HEK293T (cell line): Measurements from ENCODE around the gene MAPK9.

ENCODE experiments used
- ARNT ChIP-seq: fragments of 450-650 bp; IDR thresholded peaks from 2 replicates; pipeline ENCODE4 v1.6.1; 2017; ENCODE audit warnings: mild to moderate bottlenecking
- BHLHE40 ChIP-seq: fragments of 450-650 bp; IDR thresholded peaks from 2 replicates; pipeline ENCODE4 v1.6.1; 2016; ENCODE audit warnings: mild to moderate bottlenecking, moderate library complexity, borderline replicate concordance
- FOXK2 ChIP-seq: fragments of 450-650 bp; IDR thresholded peaks from 2 replicates; pipeline ENCODE4 v1.6.1; 2016; ENCODE audit warnings: mild to moderate bottlenecking
- SP1 ChIP-seq: fragments of 450-650 bp; IDR thresholded peaks from 2 replicates; pipeline ENCODE4 v1.6.1; 2017
- SUZ12 ChIP-seq: fragments of 450-650 bp; IDR thresholded peaks from 2 replicates; pipeline ENCODE4 v1.6.1; 2016; ENCODE audit warnings: mild to moderate bottlenecking

- TF ChIP-seq SP1 (no peak), ARNT (no peak), FOXK2 (no peak), BHLHE40 (no peak), SUZ12 (no peak)
Measured at GRCh38 chr5:180304016-180304292, 12.1 kb upstream of the MAPK9 start.
